Amniotic epithelial cell (primary cell): Measurements from ENCODE around the gene TIMP2.
"Not testable (repeated sequence)": the region's sequence is repeated elsewhere in the genome, so short reads cannot be mapped to it uniquely, and the experiment has no call there.

Experiments
- DNase-seq: peaks from one replicate; pipeline ENCODE4 v3.0.0-alpha.2; 2010; ENCODE audit warnings: low read depth

The TIMP2 gene

DNA sequence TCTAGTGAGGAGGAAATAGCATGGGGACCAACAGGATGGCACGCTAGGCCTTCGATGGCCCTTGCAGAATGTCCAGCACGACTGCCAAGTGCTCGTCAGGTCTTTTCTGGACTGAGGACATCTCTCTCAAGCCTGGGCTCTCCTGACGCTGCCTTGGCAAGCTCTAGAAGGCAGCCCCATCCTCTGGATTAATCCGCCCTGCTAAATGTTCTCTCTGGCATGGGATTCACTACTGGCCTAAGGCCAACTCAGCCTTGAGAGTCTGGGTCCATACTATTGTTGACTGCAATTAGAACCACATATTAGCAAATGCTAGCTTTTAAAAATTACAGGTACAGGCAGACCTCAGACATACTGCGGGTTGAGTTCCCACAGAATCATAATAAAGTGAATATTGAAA, 19.6 kb downstream of the TIMP2 start:
- no peak for DNase-seq

DNA sequence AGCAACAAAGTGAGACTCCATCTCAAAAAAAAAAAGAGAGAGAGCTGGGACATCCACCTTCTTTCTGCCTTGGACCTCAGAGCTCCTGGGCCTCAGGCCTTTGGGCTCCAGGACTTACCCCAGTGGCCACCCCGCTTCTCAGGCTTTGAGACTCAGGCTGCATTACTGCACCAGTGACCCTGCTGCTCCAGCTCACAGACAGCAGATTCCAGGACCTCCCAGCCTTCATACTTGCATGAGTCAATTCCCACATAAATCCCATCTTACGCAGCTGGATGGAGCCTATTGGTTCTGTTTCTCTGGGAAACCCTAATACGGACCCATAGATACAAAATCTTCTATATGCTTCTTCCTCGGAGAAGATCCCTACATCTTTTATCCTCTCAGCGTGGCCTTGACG, 20.1 kb downstream of the TIMP2 start:
- peak; percentile 47 for DNase-seq

DNA sequence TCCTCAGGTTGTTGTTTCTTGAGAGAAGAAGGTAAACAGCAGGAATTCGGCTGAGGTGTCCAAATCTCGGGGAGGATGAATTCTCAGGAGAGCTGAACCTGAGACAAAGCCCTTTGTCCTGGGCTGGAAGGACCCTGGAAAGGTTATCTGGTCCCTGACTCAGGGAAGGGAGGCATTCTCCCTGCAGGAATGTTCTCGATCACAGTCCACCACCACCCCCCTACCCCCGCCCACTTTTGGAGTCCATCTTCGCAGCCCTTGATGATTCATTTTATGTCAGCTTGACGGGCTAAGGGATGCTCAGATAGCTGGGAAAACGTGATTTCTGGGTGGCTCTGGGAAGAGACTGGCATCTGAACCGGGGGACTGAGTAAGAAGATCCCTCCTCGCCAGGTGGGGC, 20.8 kb downstream of the TIMP2 start:
- peak; percentile 71 for DNase-seq

DNA sequence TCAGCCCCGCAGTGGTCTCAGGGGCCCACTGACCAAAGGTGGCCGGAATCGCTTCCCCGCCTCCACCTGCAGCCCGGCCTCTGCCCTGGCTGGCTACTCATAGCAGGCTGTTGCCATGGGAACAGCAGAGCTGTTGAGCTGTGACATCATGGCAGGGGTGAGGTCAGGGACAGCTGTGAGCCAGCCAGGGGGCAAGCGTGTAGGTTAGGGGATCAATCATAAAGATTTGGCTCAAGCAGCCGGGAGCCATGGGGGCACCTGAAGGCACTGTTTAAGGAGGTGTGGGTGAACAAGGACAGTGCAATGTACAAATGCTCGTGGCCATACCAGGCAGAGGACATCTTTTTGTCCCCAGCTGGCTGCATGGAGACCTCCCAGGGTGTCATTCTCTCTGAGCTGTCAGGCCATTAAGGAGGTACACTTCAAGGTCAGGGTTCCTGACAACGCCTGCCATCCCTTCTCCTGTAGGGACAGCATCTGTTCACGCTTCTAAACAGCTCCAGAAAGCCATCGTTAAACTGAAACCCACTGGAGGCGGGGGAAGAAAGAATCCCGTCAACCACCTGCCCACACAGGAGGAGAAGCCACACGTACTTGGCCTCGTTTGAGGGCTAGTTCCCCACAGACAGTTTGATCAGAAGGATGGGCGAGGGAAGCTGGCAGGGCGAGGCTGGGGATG, 21.9 kb downstream of the TIMP2 start, which contains the start of gene CEP295NL:
Gene CEP295NL, minus strand, starts transcription at position 101 of the 679 bp plus-strand sequence. CDS start 1,373 bp downstream, outside the sequence.
- DNase-seq: peak; percentile 44

DNA sequence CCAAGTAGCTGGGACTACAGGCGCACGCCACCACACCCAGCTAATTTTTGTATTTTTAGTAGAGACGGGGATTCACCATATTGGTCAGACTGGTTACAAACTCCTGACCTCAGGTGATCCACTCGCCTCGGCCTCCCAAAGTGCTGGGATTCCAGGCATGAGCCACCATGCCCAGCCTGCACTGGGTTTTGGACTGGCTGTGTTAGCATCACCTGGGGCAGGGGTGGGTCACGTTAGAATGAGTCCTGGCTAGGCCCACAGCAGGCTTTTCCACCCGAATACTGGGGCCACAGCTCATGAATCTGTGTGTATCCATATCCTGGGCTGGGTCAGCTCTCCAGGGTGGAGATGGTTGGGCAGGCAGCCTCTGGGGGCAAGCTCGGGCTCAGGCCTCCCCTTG, 23.0 kb downstream of the TIMP2 start:
- DNase-seq: not testable (repeated sequence)

DNA sequence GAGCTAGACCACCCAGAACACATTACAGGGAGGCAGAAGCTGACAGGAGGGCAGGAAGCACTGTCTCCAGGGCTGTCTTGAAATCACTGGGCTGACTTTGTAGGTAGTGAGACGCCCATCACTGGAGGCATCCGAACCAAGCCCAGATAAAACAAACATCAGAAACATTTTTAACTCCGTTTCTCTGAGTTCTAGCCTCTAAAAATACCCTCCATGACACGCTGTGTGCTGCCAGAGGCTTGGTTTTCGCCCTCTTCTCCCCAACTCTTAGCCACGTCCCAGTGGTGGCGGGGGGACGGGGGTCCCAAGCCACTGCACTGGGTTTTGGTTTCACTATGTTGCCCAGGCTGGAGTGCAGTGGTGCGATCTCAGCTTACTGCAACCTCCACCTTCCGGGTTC, 23.4 kb downstream of the TIMP2 start:
- no peak for DNase-seq

DNA sequence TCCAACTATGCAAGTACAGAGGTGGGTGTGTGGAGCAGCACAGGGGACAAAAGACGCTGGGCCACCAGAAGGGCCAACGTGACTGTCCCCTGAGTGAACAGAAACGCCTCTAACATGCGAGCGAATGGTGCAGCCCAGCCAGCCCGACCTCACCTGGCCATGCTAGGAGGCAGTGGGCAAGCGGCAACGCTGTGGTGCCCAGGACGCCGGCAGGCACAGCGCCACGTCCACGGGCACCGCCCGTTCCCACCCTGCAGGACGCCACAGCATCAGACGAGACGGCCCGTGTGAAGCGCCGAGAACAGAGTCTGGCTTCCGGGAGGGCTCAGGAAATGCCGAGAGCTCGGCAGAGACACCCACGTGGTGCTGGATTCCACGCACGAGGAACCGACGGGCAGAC, 24.4 kb downstream of the TIMP2 start:
- no peak for DNase-seq

DNA sequence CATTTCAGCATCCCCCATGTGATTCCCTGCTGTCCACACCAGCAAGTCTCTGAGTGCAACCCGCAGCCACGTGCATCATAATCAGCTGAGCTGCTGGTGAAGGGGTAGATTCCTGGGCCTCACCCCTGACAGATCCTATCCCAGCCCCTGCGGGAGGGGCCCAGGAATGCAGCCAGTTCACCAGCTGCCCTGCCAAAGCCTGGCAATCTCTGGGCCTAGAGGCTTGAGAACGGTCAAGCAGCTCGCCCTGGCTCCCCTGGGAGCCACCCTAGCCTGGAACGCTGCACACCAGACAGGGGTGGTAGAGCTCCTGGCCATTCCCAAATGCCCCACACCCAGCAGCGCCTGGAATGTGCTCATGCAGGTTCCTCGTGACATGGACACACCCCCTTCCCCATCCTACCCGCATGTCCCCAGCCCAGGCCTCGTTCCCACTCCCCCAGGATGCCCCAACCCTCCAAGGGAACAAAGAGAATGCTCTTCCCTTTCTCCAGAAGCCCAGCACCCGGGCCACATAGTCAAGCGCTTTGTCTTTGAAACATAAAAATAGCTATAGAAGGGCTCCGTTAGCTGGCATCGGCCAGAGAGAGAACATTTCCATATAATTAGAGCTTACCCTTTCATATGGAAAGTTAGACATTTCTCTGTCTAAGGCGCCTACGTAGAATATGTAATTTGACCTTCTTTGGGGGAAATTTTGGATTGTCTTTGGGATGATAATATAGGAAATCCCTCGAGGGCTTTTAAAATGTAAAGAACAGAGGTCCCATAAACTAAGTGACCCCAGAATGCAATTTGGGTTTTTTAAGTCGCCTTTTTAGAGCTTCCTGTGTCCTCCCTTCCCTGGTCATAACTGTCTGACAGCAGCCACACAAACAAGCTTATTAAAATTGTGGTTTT, 25.6 kb downstream of the TIMP2 start:
- DNase-seq: peak; percentile 81

DNA sequence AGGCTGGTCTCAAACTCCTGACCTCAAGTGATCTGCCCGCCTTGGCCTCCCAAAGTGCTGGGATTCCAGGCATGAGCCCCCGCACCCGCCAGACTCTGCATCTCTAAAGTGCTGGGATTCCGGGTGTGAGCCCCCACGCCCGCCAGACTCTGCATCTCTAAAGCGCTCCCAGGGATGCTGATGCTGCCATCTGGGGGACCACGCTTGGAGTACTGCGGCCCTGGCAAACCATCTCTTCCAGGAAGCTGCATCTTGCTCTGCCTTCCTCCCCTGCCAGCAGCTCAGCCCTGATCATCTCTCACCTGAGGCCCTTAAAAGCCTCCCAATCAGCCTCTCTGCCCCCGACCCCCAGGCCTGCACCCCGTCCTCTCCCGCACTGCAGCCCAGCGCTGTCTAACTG, 26.2 kb downstream of the TIMP2 start:
- no peak for DNase-seq

DNA sequence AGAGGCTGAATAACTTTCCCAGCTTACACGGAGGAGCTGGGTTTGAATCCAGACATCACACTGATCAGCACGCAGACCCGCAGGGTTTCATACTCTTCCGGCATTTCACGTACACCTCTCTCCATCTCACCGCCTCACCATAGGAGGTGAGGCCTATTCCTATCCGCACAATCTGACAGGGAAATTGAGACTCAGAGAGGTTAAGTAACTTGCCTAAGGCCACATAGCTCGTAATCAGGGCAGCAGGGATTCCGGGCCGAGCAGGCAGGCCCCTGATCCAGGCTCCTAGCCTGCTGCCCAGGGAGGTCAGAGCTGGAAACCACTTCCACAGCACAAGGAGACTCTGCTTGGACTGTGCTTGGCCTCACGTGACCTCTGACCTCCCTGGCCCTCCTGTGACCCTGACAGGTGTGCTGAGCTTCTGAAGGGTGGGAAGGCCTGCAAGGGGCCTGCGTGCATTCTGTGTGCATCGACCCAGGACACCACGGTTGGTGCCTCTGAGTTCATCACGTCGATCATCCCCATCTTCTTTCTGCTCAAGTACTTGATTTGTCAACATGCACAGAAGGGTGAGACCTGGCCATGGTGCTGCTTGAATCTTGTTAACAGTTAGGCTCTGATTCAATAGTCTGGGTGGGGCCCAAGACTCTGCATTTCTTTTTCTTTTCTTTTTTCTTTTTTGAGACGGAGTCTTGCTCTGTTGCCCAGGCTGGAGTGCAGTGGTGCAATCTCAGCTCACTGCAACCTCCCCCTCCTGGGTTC, 26.9 kb downstream of the TIMP2 start:
- no peak for DNase-seq

DNA sequence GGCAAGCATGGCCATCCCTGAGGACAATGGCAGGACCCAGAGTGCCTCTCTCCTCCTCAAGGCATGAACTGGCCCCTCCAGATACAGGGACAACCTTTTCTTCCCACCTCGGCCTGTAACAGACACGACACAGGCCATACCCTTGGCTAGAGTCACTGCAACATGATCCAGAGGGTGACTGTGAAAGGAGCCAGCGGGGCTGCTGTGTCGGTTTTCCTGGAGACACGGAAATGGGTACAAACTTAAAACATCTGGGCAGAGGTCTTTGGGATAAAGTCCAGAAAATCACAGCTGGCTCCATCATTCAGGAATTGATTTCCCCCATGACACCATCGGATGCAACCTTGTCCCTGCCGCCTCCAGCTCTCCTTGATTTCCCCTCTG, 27.5 kb downstream of the TIMP2 start:
- DNase-seq: no peak

DNA sequence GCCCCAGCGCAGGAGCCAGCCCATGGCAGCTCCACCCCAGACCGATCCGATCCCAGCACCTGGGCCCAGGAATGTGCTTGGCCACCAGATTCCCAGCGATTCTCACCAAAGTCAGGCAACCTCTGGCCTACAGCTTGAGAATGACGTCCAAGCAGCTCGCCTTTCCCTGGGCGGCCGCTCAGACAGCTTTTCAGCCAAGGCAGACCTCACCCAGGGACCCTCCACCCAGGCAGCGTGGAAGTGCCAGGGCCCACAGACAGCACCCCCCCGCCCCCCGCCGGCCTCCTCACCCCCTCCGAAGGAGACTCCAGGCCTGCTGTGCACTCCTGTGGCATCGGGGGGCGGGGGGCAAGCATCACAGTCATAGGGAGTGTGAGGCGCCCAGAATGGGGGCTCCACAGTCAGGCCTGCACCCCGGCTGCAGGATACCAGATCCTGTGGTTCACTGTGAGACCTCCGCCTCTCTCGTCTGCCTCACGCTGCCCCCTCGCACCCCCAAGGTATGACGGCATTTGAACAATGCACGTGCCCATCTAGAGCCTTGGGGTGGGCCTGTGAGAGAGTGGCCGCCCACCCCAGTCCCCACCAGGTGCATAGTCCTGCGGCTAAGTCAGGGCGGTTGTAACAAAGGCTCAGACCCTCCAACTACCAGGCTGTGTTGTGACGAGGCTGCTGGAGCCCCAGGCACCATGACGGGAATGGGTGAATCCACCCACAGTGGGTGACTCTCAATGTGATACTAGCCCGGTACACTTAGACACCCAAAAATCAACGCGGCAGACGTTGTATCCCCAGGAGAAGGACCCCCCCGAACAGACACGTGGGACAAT, 28.1 kb downstream of the TIMP2 start:
- no peak for DNase-seq

DNA sequence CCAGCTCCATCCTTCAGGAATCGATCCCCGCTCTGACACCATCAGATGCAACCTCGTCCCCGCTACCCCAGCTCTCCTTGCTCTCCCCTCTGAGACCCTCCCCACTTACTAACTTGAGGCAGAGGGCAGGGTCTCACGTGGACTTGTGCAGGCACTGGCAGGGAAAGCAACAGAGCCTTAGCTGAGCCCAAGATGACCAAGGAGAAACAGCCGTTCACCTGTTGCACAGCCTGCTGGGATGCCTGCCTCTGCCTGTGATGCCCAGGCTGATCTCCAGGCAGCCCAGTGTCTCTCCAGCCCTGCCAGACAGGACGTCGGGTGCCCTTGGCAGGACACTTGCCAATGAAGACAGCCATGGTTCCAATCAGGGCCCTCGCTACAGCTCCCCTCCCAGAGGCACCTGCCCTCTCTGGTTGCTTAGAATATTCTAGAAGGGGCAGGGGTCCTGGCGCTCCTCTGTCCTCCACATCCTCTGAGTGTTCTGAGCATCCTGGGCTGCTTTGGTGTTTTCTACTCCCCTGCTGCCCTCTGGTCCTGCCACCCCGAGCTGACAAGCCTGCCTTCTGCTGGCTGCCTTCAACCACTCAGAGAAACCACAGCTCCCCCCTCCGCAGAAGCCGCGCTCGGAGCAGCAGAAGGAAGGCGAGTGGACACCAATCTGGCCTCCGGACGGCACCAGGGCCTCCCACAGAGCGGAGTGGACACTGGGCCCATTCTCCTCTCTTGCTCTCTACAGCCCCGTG, 28.9 kb downstream of the TIMP2 start:
- DNase-seq: no peak

DNA sequence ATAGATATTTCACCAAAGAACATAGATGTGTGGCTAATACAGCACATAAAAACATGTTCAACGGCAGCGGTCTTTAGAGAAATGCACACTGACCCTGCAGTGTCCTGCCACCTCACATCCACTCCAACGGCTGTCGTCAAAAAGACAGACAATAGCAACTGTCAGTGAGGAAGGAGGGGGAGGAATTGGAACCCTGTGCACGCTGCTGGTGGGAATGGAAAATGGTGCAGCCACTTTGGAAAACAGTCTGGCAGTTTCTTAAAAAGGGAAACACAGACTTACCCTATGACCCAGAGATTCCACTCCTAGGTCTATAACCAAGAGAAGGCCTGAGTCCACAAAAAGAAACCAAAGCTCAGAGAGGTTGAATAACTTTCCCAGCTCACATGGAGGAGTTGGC, 29.9 kb downstream of the TIMP2 start:
- no peak for DNase-seq

DNA sequence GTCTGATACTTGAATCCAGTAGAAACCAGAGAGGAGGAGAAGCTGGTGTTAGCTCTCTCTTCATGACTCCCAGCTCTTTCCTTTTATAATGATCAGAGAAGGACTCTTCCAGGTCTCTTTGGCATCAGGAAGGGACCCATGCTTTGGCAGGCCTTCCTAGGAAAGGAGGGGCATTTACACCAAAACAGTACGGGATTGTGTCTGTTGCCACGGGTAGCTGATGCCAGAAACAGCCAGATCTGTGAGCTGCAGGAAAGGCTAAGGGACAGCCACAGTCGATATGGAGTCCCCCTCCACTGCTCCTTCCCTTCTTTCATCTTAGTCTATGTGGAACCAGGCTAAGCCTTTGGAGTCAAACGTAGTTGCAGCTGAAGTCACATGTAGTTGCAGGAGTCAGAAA, 31.5 kb downstream of the TIMP2 start:
- DNase-seq: no peak

DNA sequence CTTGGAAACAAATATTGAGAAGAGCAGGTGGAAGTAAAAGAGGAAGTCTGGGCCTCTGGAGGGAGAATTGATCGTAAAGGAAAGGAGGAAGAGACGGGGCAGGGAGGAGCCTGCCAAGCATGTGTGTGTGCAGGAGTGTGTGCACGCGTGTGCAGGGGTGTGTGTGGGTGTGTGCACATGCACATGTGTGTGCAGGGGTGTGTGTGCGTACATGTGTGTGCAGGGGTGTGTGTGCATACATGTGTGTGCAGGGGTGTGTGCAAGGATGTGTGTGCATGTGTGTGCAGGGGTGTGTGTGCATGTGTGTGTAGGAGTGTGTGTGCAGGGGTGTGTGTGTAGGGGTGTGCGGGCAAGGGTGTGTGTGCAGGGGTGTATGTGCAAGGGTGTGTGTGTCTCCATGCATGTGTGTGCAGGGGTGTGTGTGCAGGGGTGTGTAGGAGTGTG, 32.2 kb downstream of the TIMP2 start:
- DNase-seq: no peak

DNA sequence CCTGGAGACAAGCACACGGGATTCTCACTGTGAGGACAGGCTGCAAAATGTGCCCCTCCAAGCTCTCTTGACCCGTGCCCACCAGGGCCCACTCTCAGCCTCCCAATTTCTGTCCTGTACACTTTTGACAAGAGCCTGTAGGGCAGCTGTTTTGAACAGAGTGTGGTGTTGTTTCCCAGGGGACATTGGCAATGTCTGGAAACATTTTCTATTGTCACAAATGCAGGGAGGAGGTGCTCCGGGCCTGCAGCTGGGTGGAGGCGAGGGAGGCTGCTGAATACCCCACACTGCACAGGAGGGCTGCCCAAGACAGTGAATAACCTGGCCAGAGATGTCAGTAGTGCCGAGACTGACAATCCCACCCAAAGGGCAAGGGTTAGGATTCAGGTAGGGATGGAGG, 32.7 kb downstream of the TIMP2 start:
- no peak for DNase-seq

DNA sequence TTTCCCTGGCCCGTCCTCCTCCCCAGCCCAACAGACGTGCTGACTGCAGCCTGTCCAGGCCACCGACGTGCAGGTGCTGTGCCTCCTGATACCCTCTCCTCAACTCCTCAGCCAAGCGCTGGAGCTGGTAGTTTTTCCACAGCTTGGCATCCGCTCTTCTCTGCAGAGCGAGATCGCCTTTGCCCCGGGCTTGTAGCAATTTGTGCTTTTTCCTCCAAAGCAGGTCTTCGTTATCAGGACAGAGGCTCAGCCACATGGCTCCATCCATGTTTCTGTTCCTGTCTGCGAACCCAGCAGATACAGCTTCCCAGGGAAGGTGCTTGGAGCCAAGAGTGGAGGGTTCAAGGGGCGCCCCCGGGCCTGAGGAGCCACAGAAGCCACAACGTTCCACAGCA, 33.1 kb downstream of the TIMP2 start:
- no peak for DNase-seq

DNA sequence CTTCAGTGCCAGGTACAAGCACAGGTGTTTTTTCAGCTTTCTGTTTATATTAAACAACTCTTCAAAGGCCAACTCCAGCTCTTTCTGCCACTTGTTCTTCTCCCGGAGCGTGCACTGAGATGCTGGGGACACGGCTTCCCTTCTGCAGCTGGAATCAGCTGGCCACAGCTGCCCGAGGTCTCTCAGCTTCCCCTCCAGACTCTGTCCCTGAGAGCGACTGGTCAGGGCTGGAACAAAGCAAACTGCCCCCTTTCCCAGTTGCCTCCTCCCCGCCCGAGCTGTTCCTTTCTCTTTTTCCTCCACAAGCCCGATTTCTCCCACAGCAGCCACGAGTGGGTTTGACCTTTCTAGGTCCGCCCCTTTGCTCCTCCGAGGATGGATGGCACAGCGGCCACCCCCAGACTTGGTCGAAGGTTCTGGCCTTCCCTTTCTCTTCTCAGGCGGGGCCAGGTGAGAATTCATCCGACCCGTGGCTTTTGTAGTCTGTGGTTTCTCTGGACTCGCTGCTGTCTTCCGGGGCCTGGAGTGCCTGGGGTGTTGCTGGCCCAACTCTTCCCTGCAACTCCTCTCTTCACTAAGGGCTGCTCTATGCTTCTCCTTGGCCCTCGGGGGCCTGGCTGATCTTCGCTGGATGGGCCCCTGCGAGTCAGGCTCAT, 33.7 kb downstream of the TIMP2 start:
- DNase-seq: no peak

DNA sequence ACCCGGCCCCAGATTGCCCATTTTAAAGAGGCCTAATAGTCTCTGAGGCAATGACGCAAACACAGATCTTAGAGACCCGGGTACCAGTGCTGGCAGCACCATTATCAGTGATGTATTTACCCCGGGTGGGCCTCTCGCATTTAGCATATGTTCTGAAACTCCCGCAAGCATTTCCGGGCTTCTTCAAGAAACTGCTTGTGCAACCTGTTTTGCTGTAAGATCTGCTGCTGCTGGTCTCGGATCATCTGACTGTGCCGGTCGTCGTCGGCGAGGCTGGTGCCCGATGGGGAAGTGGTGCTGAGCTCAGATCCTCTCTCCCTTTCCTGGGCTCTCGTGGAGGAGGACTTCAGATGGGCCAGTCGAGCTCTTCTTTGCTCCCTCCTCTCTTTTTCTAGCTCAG, 34.7 kb downstream of the TIMP2 start:
- DNase-seq: peak; percentile 98
